DMS153 treated with DMSO at 0.1 percent for 48 hours (cell line): ENCODE results near the gene TCIRG1.
A peak's percentile ranks its signal among the peaks of the same experiment; 100 is the strongest.

Experiments
- DNase-seq: peaks from one replicate; lab custom pipeline; 2025; ENCODE audit not compliant: unreplicated experiment; lab: John Stamatoyannopoulos, UW

Gene TCIRG1

GRCh38 chr11:68037411-68038225 is 1.2 kb upstream of the TCIRG1 start:
- DNase-seq: no peak

GRCh38 chr11:68038226-68038717 is 553 bp upstream of the TCIRG1 start:
- no peak for DNase-seq

GRCh38 chr11:68039526-68040086 is 781 bp downstream of the TCIRG1 start:
- DNase-seq: no peak

GRCh38 chr11:68040101-68040956 is 1.5 kb downstream of the TCIRG1 start:
- peak; percentile 54 for DNase-seq

GRCh38 chr11:68040957-68041591 is 2.2 kb downstream of the TCIRG1 start:
- no peak for DNase-seq

GRCh38 chr11:68041617-68042218 is 2.9 kb downstream of the TCIRG1 start:
- DNase-seq: no peak

GRCh38 chr11:68042219-68043028 is 3.6 kb downstream of the TCIRG1 start:
- no peak for DNase-seq

GRCh38 chr11:68043029-68043348 is 4.2 kb downstream of the TCIRG1 start:
- DNase-seq: no peak

- no peak for DNase-seq
Observed at GRCh38 chr11:68043349-68044144, 4.7 kb downstream of the TCIRG1 start.

GRCh38 chr11:68044145-68044813 is 5.5 kb downstream of the TCIRG1 start:
- DNase-seq: no peak

- no peak for DNase-seq
Observed at GRCh38 chr11:68044898-68045351, 6.1 kb downstream of the TCIRG1 start.

- DNase-seq: no peak
Observed at GRCh38 chr11:68047437-68048290, 8.8 kb downstream of the TCIRG1 start.

GRCh38 chr11:68048681-68049508 is 10.1 kb downstream of the TCIRG1 start:
- DNase-seq: no peak

GRCh38 chr11:68049509-68050370 is 10.9 kb downstream of the TCIRG1 start:
- no peak for DNase-seq

GRCh38 chr11:68050371-68050841 is 11.6 kb downstream of the TCIRG1 start:
- no peak for DNase-seq
